Endodermal cell (in vitro differentiated cells): ENCODE results near the gene ERVH48-1. TPM values are rescaled to one million over a fixed set of nuclear protein-coding genes. Genes with fewer than 3 reads are reported as not detected.

Experiments used
- DNase-seq: peaks from one replicate; pipeline ENCODE4 v3.0.0-alpha.2; 2017
- H3K27ac ChIP-seq: 2 replicates; pipeline ENCODE4 v1.5.1; 2013; ENCODE audit warnings: mild to moderate bottlenecking, low read depth, low read length, moderate library complexity
- H3K27me3 ChIP-seq: 2 replicates; pipeline ENCODE4 v1.6.1; 2013; ENCODE audit warnings: mild to moderate bottlenecking, low read length, moderate library complexity; ENCODE audit not compliant: insufficient read depth, control insufficient read depth, poor library complexity, severe bottlenecking
- H3K36me3 ChIP-seq: 2 replicates; pipeline ENCODE4 v1.7.0; 2013; ENCODE audit warnings: mild to moderate bottlenecking, low read length, moderate library complexity; ENCODE audit not compliant: control insufficient read depth, insufficient read depth
- H3K4me1 ChIP-seq: one replicate; pipeline ENCODE4 v1.7.0; 2013; ENCODE audit warnings: low read length; ENCODE audit not compliant: control insufficient read depth, insufficient read depth
- H3K4me3 ChIP-seq: 2 replicates; pipeline ENCODE4 v1.5.1; 2013; ENCODE audit warnings: mild to moderate bottlenecking, low read length, moderate library complexity
- H3K9ac ChIP-seq: 2 replicates; pipeline ENCODE4 v1.6.1; 2013; ENCODE audit warnings: mild to moderate bottlenecking, low read length, moderate library complexity; ENCODE audit not compliant: poor library complexity, severe bottlenecking; ENCODE audit errors: extremely low read depth
- H3K9me3 ChIP-seq: 2 replicates; pipeline ENCODE4 v1.6.1; 2013; ENCODE audit warnings: mild to moderate bottlenecking, low read length, moderate library complexity; ENCODE audit not compliant: control insufficient read depth
- H3K27ac Mint-ChIP-seq: 2 replicates; pipeline ENCODE4 v1.8.0; 2020; ENCODE audit warnings: mixed read lengths
- H3K27me3 Mint-ChIP-seq: 2 replicates; pipeline ENCODE4 v1.8.0; 2021; ENCODE audit warnings: mild to moderate bottlenecking, mixed read lengths; ENCODE audit not compliant: insufficient read depth
- H3K36me3 Mint-ChIP-seq: 2 replicates; pipeline ENCODE4 v1.8.0; 2020; ENCODE audit warnings: low read depth, mixed read lengths
- H3K4me1 Mint-ChIP-seq: 2 replicates; pipeline ENCODE4 v1.8.0; 2020; ENCODE audit warnings: mixed read lengths
- H3K4me3 Mint-ChIP-seq: 2 replicates; pipeline ENCODE4 v1.8.0; 2020; ENCODE audit warnings: mild to moderate bottlenecking, moderate library complexity, mixed read lengths
- H3K9me3 Mint-ChIP-seq: 2 replicates; pipeline ENCODE4 v1.8.0; 2020; ENCODE audit warnings: mild to moderate bottlenecking, mixed read lengths
- CTCF ChIP-seq: fragments of 200-600 bp; sonication (generic); conservative IDR thresholded peaks from 2 replicates; pipeline ENCODE4 v1.5.0; 2021; ENCODE audit warnings: antibody characterized with exemption, mild to moderate bottlenecking
- WGBS, 2 experiments: methylation state at CpG; one replicate each; pipeline versions ENCODE4 v1.1.5 to v1.1.7; 2013; ENCODE audit warnings: missing lambda C conversion rate in 2 of 2, mixed read lengths in 1 of 2; ENCODE audit not compliant: insufficient coverage in 1 of 2, insufficient read length in 1 of 2; 5-methylcytosine and 5-hydroxymethylcytosine counted together
- microRNA-seq: library from miRNA; unstranded; fragments of <30 nt; microRNA quantifications from one replicate; pipeline ENCODE4 v1.2.0, GENCODE V29; 2020; ENCODE audit warnings: borderline microRNAs expressed
- total RNA-seq, 2 donors: library from RNA; stranded (reverse); fragmentation: NEBNext Ultra II Directional in 1 of 2; extraction: Animal tissue kit (Norgen Biotek cat#: 25700) in 1 of 2; gene quantifications; 2 replicates in 1 of 2; 3 replicates in 1 of 2; pipeline ENCODE4 v1.2.1, GENCODE V29; 2021

ERVH48-1 gene
- total RNA-seq, 2 donors from 2014 or later: 34.0 to 186 TPM

- H3K27ac ChIP-seq: no peak overlapping the region
- H3K4me3 Mint-ChIP-seq: no peak overlapping the region
- H3K36me3 Mint-ChIP-seq: peaks cover 68% of the 10 kb centered on the region
- no peak for TF ChIP-seq CTCF
- no peak for DNase-seq
- H3K27me3 ChIP-seq: no peaks in the 10 kb centered on the region
- H3K4me1 Mint-ChIP-seq: peaks cover 2% of the 10 kb centered on the region
- no peak overlapping the region for H3K27ac Mint-ChIP-seq
- no peaks in the 10 kb centered on the region for H3K27me3 Mint-ChIP-seq
- H3K9me3 Mint-ChIP-seq: no peaks in the 10 kb centered on the region
- H3K9ac ChIP-seq: no peak overlapping the region
- H3K36me3 ChIP-seq: peaks cover 73% of the 10 kb centered on the region
- WGBS, 2 experiments: 90 to 92% methylated on average over 7 of the region's 7 CpGs
- H3K9me3 ChIP-seq: no peaks in the 10 kb centered on the region
- H3K4me3 ChIP-seq: no peak overlapping the region
- H3K4me1 ChIP-seq: no peaks in the 10 kb centered on the region
Measured at GRCh38 chr21:42873096-42873495, 52.3 kb downstream of the ERVH48-1 start.

- peaks cover 74% of the 10 kb centered on the region for H3K36me3 Mint-ChIP-seq
- no peaks in the 10 kb centered on the region for H3K4me1 Mint-ChIP-seq
- H3K4me1 ChIP-seq: no peaks in the 10 kb centered on the region
- no peak for TF ChIP-seq CTCF
- no peak overlapping the region for H3K9ac ChIP-seq
- WGBS, 2 experiments: 89 to 92% methylated on average over 10 of the region's 10 CpGs
- H3K4me3 Mint-ChIP-seq: no peak overlapping the region
- H3K4me3 ChIP-seq: no peak overlapping the region
- H3K9me3 ChIP-seq: no peaks in the 10 kb centered on the region
- no peak overlapping the region for H3K27ac ChIP-seq
- no peaks in the 10 kb centered on the region for H3K27me3 ChIP-seq
- no peaks in the 10 kb centered on the region for H3K9me3 Mint-ChIP-seq
- no peaks in the 10 kb centered on the region for H3K27me3 Mint-ChIP-seq
- H3K36me3 ChIP-seq: peaks cover 79% of the 10 kb centered on the region
- no peak for DNase-seq
- peak overlapping the region; percentile 44 for H3K27ac Mint-ChIP-seq
Measured at GRCh38 chr21:42868196-42868595, 57.2 kb downstream of the ERVH48-1 start.

Small RNAs within 50 kb of the gene (microRNA-seq; reads per million reads assigned to microRNA genes)
- not detected for gene MIR5692B

Other genes with a start within 250 kb of the ERVH48-1 start
- gene WDR4, start 46.1 kb downstream of the ERVH48-1 start, total RNA-seq: 10 to 100 TPM; 26.7 to 33.5 TPM
- 10 to 100 TPM; 25.8 to 27.2 TPM for gene NDUFV3, start 32.3 kb downstream of the ERVH48-1 start, total RNA-seq
- gene PKNOX1, start 48.9 kb upstream of the ERVH48-1 start, total RNA-seq: 10 to 100 TPM; 25.9 to 29.9 TPM
- 100 to 1,000 TPM; 272 to 303 TPM for gene CBS, start 150.2 kb upstream of the ERVH48-1 start, total RNA-seq
- 100 to 1,000 TPM in 1 of 2 donors, 10 to 100 TPM in 1; 61.8 to 135 TPM for gene U2AF1, start 181.9 kb upstream of the ERVH48-1 start, total RNA-seq
- gene CRYAA, start 243.4 kb upstream of the ERVH48-1 start, total RNA-seq: not detected